Colonic mucosa (tissue), 4 donors: ENCODE data around the gene ARHGEF12. TPM values are rescaled to one million over a fixed set of nuclear protein-coding genes. Genes with fewer than 3 reads are reported as not detected.

Source experiments
- DNase-seq: peaks from one replicate; pipeline ENCODE4 v3.0.0-alpha.2; 2020
- H3K27ac ChIP-seq: fragments of 200-600 bp; one replicate; pipeline ENCODE4 v1.8.0; 2021
- H3K27me3 ChIP-seq: fragments of 200-600 bp; one replicate; pipeline ENCODE4 v1.8.0; 2021
- H3K36me3 ChIP-seq: fragments of 200-600 bp; one replicate; pipeline ENCODE4 v1.8.0; 2021
- H3K4me1 ChIP-seq: fragments of 200-600 bp; one replicate; pipeline ENCODE4 v1.8.0; 2021; ENCODE audit warnings: mild to moderate bottlenecking
- H3K4me3 ChIP-seq: fragments of 200-600 bp; one replicate; pipeline ENCODE4 v1.8.0; 2021
- H3K9ac ChIP-seq, 2 donors: one replicate each; pipeline ENCODE4 v1.7.0; 2013; ENCODE audit warnings: control low read depth in 2 of 2, low read depth in 2 of 2, low read length in 2 of 2
- H3K9me3 ChIP-seq: fragments of 200-600 bp; one replicate; pipeline ENCODE4 v1.8.0; 2021
- intact Hi-C: fragments of 100-400 bp; cut with DNase I; formaldehyde crosslinking; loops from one replicate; pipeline ENCODE4 v1.14.1; 2022
- total RNA-seq, 2 donors: library from RNA; stranded (reverse); fragmentation: NEBNext Ultra II Directional in 1 of 2; extraction: Animal tissue kit (Norgen Biotek cat#: 25700) in 1 of 2; gene quantifications; one replicate each; pipeline ENCODE4 v1.2.1, GENCODE V29; 2021
- TF ChIP-seq, protein P1 (sequence below): fragments of 200-600 bp; IDR thresholded peaks from one replicate; pipeline ENCODE4 v1.8.0; 2022; ENCODE audit warnings: antibody characterized with exemption, mild to moderate bottlenecking
- donor health status: healthy.
- donor health status: DM: no; HTN: no; CAD: no.
- donor health status: DM: no; HTN: no; CAD: no.

The ARHGEF12 gene
- total RNA-seq, 2 donors from 2014 or later, result 66.7 to 103 TPM

DNA sequence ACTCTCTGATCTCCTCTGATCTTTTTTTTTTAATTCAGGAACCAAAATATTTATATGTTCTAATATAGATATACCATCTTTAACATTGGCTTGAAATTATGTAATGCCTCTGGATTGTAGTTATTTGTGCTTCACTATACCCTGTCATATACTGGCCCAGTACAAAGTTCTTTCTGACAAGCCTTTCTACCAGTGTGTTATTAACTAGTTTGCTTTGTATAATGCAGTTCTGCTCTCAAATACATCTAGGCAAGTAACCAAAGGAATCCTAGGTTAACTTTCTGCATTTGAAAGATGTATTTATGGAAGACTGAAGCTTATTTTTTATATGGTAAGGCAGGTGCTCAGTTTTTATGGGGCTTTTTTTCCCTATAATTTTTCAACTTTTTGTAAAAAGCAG is 36.1 kb downstream of the ARHGEF12 start:
- no peak overlapping the region for H3K4me3 ChIP-seq
- no peaks in the 10 kb centered on the region for H3K27me3 ChIP-seq
- intact Hi-C loops, result no loop called here
- H3K9ac ChIP-seq, result no peak overlapping the region
- peaks cover 3% of the 10 kb centered on the region for H3K4me1 ChIP-seq
- H3K36me3 ChIP-seq, result no peaks in the 10 kb centered on the region
- no peak for DNase-seq
- TF ChIP-seq, protein P1, sequence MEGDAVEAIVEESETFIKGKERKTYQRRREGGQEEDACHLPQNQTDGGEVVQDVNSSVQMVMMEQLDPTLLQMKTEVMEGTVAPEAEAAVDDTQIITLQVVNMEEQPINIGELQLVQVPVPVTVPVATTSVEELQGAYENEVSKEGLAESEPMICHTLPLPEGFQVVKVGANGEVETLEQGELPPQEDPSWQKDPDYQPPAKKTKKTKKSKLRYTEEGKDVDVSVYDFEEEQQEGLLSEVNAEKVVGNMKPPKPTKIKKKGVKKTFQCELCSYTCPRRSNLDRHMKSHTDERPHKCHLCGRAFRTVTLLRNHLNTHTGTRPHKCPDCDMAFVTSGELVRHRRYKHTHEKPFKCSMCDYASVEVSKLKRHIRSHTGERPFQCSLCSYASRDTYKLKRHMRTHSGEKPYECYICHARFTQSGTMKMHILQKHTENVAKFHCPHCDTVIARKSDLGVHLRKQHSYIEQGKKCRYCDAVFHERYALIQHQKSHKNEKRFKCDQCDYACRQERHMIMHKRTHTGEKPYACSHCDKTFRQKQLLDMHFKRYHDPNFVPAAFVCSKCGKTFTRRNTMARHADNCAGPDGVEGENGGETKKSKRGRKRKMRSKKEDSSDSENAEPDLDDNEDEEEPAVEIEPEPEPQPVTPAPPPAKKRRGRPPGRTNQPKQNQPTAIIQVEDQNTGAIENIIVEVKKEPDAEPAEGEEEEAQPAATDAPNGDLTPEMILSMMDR, result no peak
- no peak overlapping the region for H3K27ac ChIP-seq
- H3K9me3 ChIP-seq, result no peaks in the 10 kb centered on the region

DNA sequence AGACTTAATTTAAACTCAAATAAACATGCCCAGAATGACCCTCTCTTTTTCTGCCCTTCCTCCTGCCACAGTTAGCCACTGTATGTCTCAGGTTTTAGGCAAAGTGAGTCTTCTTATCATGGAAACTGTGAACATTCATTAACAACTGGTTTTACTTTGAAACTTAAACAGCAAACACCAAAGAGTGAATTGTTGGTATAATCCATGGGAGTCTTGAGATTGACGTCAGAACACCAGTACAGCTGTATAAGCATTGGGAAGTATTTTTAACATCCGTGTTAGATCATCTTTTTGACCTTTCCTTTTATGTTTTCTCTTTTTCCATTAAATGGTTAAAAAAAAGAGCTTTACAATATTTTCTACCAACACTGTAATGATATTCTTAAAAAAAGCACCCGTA is 38.9 kb downstream of the ARHGEF12 start:
- DNase-seq, result no peak
- intact Hi-C loops, result no loop called here
- H3K27ac ChIP-seq, result no peak overlapping the region

DNA sequence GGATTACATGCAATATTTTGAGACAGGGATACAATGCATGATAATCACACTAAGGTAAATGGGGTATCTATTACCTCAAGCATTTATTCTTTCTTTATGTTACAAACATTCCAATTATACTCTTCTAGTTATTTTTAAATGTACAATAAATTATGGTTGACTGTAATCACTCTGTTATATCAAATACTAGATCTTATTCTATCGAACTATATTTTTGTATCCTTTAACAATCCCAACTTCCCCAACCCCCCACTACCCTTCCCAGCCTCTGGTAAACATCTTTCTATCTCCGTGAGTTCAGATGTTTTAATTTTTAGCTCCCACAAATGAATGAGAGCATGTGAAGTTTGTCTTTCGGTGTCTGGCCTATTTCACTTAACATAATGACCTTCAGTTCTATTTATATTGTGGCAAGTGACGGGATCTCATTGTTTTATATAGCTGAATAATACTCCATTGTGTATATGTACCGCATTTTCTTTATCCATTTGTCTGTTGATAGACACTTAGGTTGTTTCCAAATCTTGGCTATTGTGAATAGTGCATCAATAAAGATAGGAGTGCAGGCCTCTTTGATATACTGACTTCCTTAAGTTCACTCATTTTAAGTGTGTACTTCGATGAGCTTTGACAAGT is 40.5 kb downstream of the ARHGEF12 start:
- Histone ChIP-seq H3K9me3 (no peaks in the 10 kb centered on the region), H3K9ac (no peak overlapping the region), H3K36me3 (no peaks in the 10 kb centered on the region), H3K27ac (no peak overlapping the region), H3K4me3 (no peak overlapping the region), H3K4me1 (no peaks in the 10 kb centered on the region), H3K27me3 (no peaks in the 10 kb centered on the region)
- intact Hi-C loops, result no loop called here
- no peak for DNase-seq
- TF ChIP-seq, protein P1, result no peak

More for the DNA sequence above, 38.9 kb downstream of the ARHGEF12 start:
- Histone ChIP-seq H3K4me3 (no peak overlapping the region), H3K9ac (no peak overlapping the region), H3K36me3 (no peaks in the 10 kb centered on the region), H3K4me1 (peaks cover 3% of the 10 kb centered on the region), H3K27me3 (no peaks in the 10 kb centered on the region), H3K9me3 (no peaks in the 10 kb centered on the region)
- TF ChIP-seq, protein P1, result no peak

DNA sequence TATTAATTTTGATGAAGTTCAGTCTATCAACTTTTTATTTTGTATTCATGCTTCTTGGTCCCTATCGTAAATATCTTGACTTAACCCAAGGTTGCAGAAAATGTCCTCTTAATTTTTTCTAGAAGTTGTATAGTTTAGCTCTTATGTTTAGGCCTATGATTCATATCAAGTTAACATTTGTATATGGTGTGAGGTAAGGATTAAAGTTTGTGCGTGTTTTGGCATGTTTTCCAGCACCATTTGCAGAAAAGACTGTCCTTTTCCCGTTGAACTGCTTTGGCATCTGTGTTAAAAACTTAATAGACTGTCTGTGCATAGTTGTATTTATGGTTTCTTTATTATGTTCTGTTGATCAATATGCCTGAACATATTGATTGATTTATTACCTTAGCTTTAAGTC is 42.3 kb downstream of the ARHGEF12 start:
- DNase-seq, result no peak
- no peaks in the 10 kb centered on the region for H3K9me3 ChIP-seq
- H3K27ac ChIP-seq, result no peak overlapping the region
- H3K9ac ChIP-seq, result no peak overlapping the region
- TF ChIP-seq, protein P1, result no peak
- no peak overlapping the region for H3K4me3 ChIP-seq
- H3K36me3 ChIP-seq, result no peaks in the 10 kb centered on the region
- H3K4me1 ChIP-seq, result no peaks in the 10 kb centered on the region
- intact Hi-C loops, result no loop called here
- H3K27me3 ChIP-seq, result no peaks in the 10 kb centered on the region

DNA sequence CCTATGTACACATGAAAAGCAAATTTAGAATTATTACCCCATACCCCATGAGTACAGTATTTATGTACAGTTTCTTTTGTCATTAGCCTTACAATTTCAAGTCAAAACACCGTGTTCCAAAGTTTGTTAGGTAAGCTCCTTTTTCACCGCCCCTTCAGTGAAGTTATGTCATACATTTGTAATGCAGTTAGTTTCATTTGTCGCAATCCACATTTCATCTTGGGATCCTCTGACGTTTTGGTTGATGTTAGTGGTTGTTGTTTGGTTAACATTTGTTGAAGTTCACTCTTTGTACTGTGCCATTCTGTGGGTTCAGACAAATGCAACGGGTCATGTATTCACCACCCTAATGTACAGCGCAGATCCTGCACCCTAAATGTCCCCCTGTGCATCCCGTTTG is 45.2 kb downstream of the ARHGEF12 start:
- TF ChIP-seq, protein P1, result no peak
- intact Hi-C loops, result no loop called here
- Histone ChIP-seq H3K27me3 (no peaks in the 10 kb centered on the region), H3K4me3 (no peak overlapping the region), H3K9me3 (no peaks in the 10 kb centered on the region), H3K9ac (no peak overlapping the region), H3K27ac (no peak overlapping the region), H3K36me3 (no peaks in the 10 kb centered on the region), H3K4me1 (no peaks in the 10 kb centered on the region)
- DNase-seq, result no peak
